RWPE1 (cell line): ENCODE measurements around the gene CRTAP.
A peak's percentile ranks its signal among the peaks of the same experiment; 100 is the strongest.
"Not testable (repeated sequence)": the region's sequence is repeated elsewhere in the genome, so short reads cannot be mapped to it uniquely, and the experiment has no call there.

ENCODE experiments used
- CTCF ChIA-PET: fragments of 350-600 bp; sonication (Branson Sonifier 250); formaldehyde crosslinking; extraction: SDS; loops from one replicate; lab custom pipeline; 2021; lab: Yijun Ruan, JAX
- POLR2A ChIA-PET: fragments of 400-600 bp; formaldehyde crosslinking; extraction: SDS; loops from one replicate; lab custom pipeline; 2020; ENCODE audit warnings: antibody characterized with exemption; ENCODE audit not compliant: low non-redundant PET; lab: Yijun Ruan, JAX
- DNase-seq: peaks from one replicate; pipeline ENCODE4 v3.0.0; 2012; ENCODE audit warnings: low spot score
- H3K27ac ChIP-seq: fragments of 450-650 bp; 2 replicates; pipeline ENCODE4 v1.5.1; 2017
- CTCF ChIP-seq: fragments of 450-650 bp; conservative IDR thresholded peaks from 2 replicates; pipeline ENCODE4 v1.5.1; 2017; ENCODE audit warnings: low read depth, mild to moderate bottlenecking

Gene CRTAP

GRCh38 chr3:33074217-33075067 lies 39.4 kb upstream of the CRTAP start:
- CTCF ChIA-PET = interaction anchor here (0.6 kb wide), 3 partner anchors 11 to 57 kb away, joined by 3 to 4 read pairs (median 3); no protein-coding TSS in a partner anchor
- POLR2A ChIA-PET = no interaction called here
- DNase-seq = peak; percentile 77
- H3K27ac ChIP-seq = no peak overlapping the region
- TF ChIP-seq CTCF = peak; percentile 87

GRCh38 chr3:33075995-33076394 lies 37.8 kb upstream of the CRTAP start:
- no peak for TF ChIP-seq CTCF
- POLR2A ChIA-PET = interaction anchor here (0.6 kb wide), 1 partner anchor 24 kb away, joined by 3 read pairs; no protein-coding TSS in a partner anchor
- 0 out of 2 replicates have a peak overlapping the region, but pooled peaks have one; percentile 12 for H3K27ac ChIP-seq
- no peak for DNase-seq
- CTCF ChIA-PET = no interaction called here

- no peak for TF ChIP-seq CTCF
- ChIA-PET POLR2A (no interaction called here), CTCF (no interaction called here)
- DNase-seq = no peak
- no peak overlapping the region for H3K27ac ChIP-seq
Observed at GRCh38 chr3:33076952-33077351, 36.9 kb upstream of the CRTAP start.

GRCh38 chr3:33077976-33078375 lies 35.8 kb upstream of the CRTAP start:
- DNase-seq = no peak
- H3K27ac ChIP-seq = no peak overlapping the region
- POLR2A ChIA-PET = no interaction called here
- CTCF ChIA-PET = no interaction called here
- TF ChIP-seq CTCF = no peak

GRCh38 chr3:33079813-33080212 lies 34.0 kb upstream of the CRTAP start:
- CTCF ChIA-PET, POLR2A ChIA-PET, H3K27ac ChIP-seq, DNase-seq: not testable (repeated sequence)

GRCh38 chr3:33081812-33082211 lies 32.0 kb upstream of the CRTAP start:
- CTCF ChIA-PET = no interaction called here
- no peak for DNase-seq
- POLR2A ChIA-PET = no interaction called here
- TF ChIP-seq CTCF = no peak
- H3K27ac ChIP-seq = no peak overlapping the region

- no peak for DNase-seq
- no peak for TF ChIP-seq CTCF
- no peak overlapping the region for H3K27ac ChIP-seq
- ChIA-PET CTCF (interaction anchor here (0.7 kb wide), 1 partner anchor 10 kb away, joined by 3 read pairs; no protein-coding TSS in a partner anchor), POLR2A (no interaction called here)
Observed at GRCh38 chr3:33083958-33084357, 29.9 kb upstream of the CRTAP start.
